ENCODE data around the gene FAM222A.

DNA sequence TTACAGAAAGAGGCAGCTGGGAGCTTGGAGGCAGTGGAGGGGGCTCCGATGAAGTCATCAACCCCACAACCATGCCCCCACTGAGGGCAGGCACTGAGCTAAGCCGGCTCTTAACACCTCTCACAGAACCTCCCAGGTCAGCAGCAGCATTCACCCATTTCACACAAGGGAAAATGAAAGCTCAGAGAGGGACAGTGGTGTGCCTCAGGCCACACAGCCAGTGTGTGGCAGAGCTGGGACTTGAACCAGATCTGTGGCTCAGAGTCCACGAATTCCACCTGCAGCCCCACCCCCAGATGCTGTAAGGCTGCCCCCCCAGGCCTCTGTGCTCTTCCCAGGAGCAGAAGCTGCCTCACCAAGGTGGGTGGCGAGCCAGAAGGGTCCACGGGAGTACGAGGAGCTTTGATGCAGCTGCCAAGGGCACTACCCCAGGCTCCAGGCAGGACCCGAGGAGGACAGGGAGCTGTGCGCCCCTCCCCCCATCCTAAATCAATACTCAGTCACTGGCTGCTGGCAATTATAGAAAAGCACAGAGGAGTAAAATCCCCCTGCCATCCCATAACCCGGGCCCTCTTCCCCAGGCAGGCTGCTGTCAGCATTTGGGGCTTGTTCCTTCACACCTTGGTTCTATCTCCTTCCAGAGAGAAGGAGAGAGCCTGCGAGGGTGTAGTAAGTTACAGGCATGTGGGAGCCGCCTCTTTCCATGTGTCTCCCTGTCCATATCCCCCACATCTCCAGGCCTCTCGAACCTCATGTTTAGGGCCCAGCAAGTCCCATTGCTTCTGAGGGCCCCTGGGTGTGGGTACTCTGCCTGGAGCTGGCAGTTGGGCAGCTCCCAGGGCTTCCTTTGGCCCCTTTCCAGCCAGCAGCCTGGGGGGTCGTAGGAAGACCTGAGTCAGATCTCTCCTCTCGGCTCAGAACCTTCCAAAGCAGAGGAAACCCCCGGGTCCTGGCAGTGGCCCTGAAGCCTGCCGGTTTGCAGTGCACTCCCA is 47.6 kb downstream of the FAM222A start:
- TF ChIP-seq, protein P1, sequence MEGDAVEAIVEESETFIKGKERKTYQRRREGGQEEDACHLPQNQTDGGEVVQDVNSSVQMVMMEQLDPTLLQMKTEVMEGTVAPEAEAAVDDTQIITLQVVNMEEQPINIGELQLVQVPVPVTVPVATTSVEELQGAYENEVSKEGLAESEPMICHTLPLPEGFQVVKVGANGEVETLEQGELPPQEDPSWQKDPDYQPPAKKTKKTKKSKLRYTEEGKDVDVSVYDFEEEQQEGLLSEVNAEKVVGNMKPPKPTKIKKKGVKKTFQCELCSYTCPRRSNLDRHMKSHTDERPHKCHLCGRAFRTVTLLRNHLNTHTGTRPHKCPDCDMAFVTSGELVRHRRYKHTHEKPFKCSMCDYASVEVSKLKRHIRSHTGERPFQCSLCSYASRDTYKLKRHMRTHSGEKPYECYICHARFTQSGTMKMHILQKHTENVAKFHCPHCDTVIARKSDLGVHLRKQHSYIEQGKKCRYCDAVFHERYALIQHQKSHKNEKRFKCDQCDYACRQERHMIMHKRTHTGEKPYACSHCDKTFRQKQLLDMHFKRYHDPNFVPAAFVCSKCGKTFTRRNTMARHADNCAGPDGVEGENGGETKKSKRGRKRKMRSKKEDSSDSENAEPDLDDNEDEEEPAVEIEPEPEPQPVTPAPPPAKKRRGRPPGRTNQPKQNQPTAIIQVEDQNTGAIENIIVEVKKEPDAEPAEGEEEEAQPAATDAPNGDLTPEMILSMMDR (IDR thresholded peaks at IDR 0.05): no peak
- no peak for TF ChIP-seq POLR2A (IDR thresholded peaks at IDR 0.05)

All from right lobe of liver (tissue), 4 donors.